ENCODE data around the gene SETD5.

GRCh38 chr3:9467451-9467850 is 70.0 kb downstream of the SETD5 start:
- TF ChIP-seq SP1 (IDR thresholded peaks at IDR 0.05; ENCODE audit: low read depth, low read length) (no peak), EZH2 (IDR thresholded peaks at IDR 0.05; ENCODE audit: low read depth, low read length, severe bottlenecking) (no peak), FOSL1 (IDR thresholded peaks at IDR 0.05; ENCODE audit: insufficient read depth, low read depth, low read length) (no peak), RAD21 (IDR thresholded peaks at IDR 0.05 in 1 of 2, conservative IDR thresholded peaks at IDR 0.05 in 1 of 2; ENCODE audit: low read depth in 2 of 2, low read length in 2 of 2) (no peak)
- TF ChIP-seq, protein P1, sequence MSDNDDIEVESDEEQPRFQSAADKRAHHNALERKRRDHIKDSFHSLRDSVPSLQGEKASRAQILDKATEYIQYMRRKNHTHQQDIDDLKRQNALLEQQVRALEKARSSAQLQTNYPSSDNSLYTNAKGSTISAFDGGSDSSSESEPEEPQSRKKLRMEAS (IDR thresholded peaks at IDR 0.05) = no peak

All from H1 (cell line).